Activated naive CD8-positive, alpha-beta T cell treated with anti-CD3 and anti-CD28 coated beads for 36 hours (primary cell): ENCODE measurements around the gene SPOCK1. TPM values are rescaled to one million over a fixed set of nuclear protein-coding genes. Genes with fewer than 3 reads are reported as not detected.

ENCODE experiments used
- DNase-seq: peaks from one replicate; pipeline ENCODE4 v3.0.0; 2021
- H3K27ac Mint-ChIP-seq: one replicate; pipeline ENCODE4 v1.8.0; 2022; ENCODE audit warnings: mild to moderate bottlenecking, moderate library complexity, mixed read lengths
- H3K27me3 Mint-ChIP-seq: one replicate; pipeline ENCODE4 v1.8.0; 2022; ENCODE audit warnings: mild to moderate bottlenecking, mixed read lengths
- H3K36me3 Mint-ChIP-seq: one replicate; pipeline ENCODE4 v1.8.0; 2021; ENCODE audit warnings: mild to moderate bottlenecking, mixed read lengths
- H3K4me1 Mint-ChIP-seq: one replicate; pipeline ENCODE4 v1.8.0; 2021; ENCODE audit warnings: mixed read lengths
- H3K4me3 Mint-ChIP-seq: one replicate; pipeline ENCODE4 v1.8.0; 2022; ENCODE audit warnings: mild to moderate bottlenecking, moderate library complexity, mixed read lengths
- H3K9me3 Mint-ChIP-seq: one replicate; pipeline ENCODE4 v1.8.0; 2022; ENCODE audit warnings: mixed read lengths
- total RNA-seq, 2 experiments: library from RNA; stranded (reverse); gene quantifications; one replicate each; pipeline ENCODE4 v1.2.3, GENCODE V29; 2021

SPOCK1 gene
- total RNA-seq, 2 experiments from 2014 or later = 0.12 TPM; not detected in 1

- H3K27ac Mint-ChIP-seq = no peak overlapping the region
- DNase-seq = no peak
- no peaks in the 10 kb centered on the region for H3K4me1 Mint-ChIP-seq
- H3K36me3 Mint-ChIP-seq = no peaks in the 10 kb centered on the region
- H3K9me3 Mint-ChIP-seq = no peaks in the 10 kb centered on the region
- H3K4me3 Mint-ChIP-seq = no peak overlapping the region
- H3K27me3 Mint-ChIP-seq = peaks cover 4% of the 10 kb centered on the region
Measured at GRCh38 chr5:137015540-137016116, 483.5 kb downstream of the SPOCK1 start.

- H3K4me3 Mint-ChIP-seq = no peak overlapping the region
- peaks cover 4% of the 10 kb centered on the region for H3K27me3 Mint-ChIP-seq
- no peak for DNase-seq
- no peaks in the 10 kb centered on the region for H3K4me1 Mint-ChIP-seq
- no peaks in the 10 kb centered on the region for H3K36me3 Mint-ChIP-seq
- H3K27ac Mint-ChIP-seq = no peak overlapping the region
- no peaks in the 10 kb centered on the region for H3K9me3 Mint-ChIP-seq
Measured at GRCh38 chr5:137014731-137015130, 484.4 kb downstream of the SPOCK1 start.

GRCh38 chr5:137010226-137010625 is 488.9 kb downstream of the SPOCK1 start:
- Mint-ChIP-seq H3K36me3 (no peaks in the 10 kb centered on the region), H3K27ac (no peak overlapping the region), H3K9me3 (no peaks in the 10 kb centered on the region), H3K4me3 (no peak overlapping the region), H3K27me3 (no peaks in the 10 kb centered on the region), H3K4me1 (no peaks in the 10 kb centered on the region)
- DNase-seq = no peak

- Mint-ChIP-seq H3K4me1 (no peaks in the 10 kb centered on the region), H3K27ac (no peak overlapping the region), H3K9me3 (no peaks in the 10 kb centered on the region), H3K36me3 (no peaks in the 10 kb centered on the region), H3K27me3 (no peaks in the 10 kb centered on the region), H3K4me3 (no peak overlapping the region)
- no peak for DNase-seq
Measured at GRCh38 chr5:137004279-137004678, 494.8 kb downstream of the SPOCK1 start.

GRCh38 chr5:137001026-137001569 is 498.0 kb downstream of the SPOCK1 start:
- Mint-ChIP-seq H3K27me3 (no peaks in the 10 kb centered on the region), H3K36me3 (no peaks in the 10 kb centered on the region), H3K27ac (no peak overlapping the region), H3K4me3 (no peak overlapping the region), H3K9me3 (no peaks in the 10 kb centered on the region), H3K4me1 (no peaks in the 10 kb centered on the region)
- DNase-seq = no peak

GRCh38 chr5:136999787-137000186 is 499.3 kb downstream of the SPOCK1 start:
- H3K4me3 Mint-ChIP-seq = no peak overlapping the region

GRCh38 chr5:136998854-136999357 is 500.2 kb downstream of the SPOCK1 start:
- H3K36me3 Mint-ChIP-seq = no peaks in the 10 kb centered on the region
- no peak overlapping the region for H3K27ac Mint-ChIP-seq
- no peaks in the 10 kb centered on the region for H3K9me3 Mint-ChIP-seq
- H3K4me1 Mint-ChIP-seq = no peaks in the 10 kb centered on the region
- no peak for DNase-seq
- H3K4me3 Mint-ChIP-seq = no peak overlapping the region
- no peaks in the 10 kb centered on the region for H3K27me3 Mint-ChIP-seq

More at GRCh38 chr5:136999787-137000186, 499.3 kb downstream of the SPOCK1 start:
- Mint-ChIP-seq H3K9me3 (no peaks in the 10 kb centered on the region), H3K27me3 (no peaks in the 10 kb centered on the region), H3K36me3 (no peaks in the 10 kb centered on the region), H3K27ac (no peak overlapping the region), H3K4me1 (no peaks in the 10 kb centered on the region)
- no peak for DNase-seq

- H3K9me3 Mint-ChIP-seq = no peaks in the 10 kb centered on the region
- no peak for DNase-seq
- no peak overlapping the region for H3K27ac Mint-ChIP-seq
- H3K36me3 Mint-ChIP-seq = no peaks in the 10 kb centered on the region
- H3K4me3 Mint-ChIP-seq = no peak overlapping the region
- no peaks in the 10 kb centered on the region for H3K27me3 Mint-ChIP-seq
- no peaks in the 10 kb centered on the region for H3K4me1 Mint-ChIP-seq
Measured at GRCh38 chr5:136994154-136994553, 505.0 kb downstream of the SPOCK1 start.

GRCh38 chr5:136992796-136993489 is 506.2 kb downstream of the SPOCK1 start:
- Mint-ChIP-seq H3K27ac (no peak overlapping the region), H3K36me3 (no peaks in the 10 kb centered on the region), H3K4me1 (no peaks in the 10 kb centered on the region), H3K27me3 (no peaks in the 10 kb centered on the region), H3K4me3 (no peak overlapping the region), H3K9me3 (no peaks in the 10 kb centered on the region)
- DNase-seq = no peak

GRCh38 chr5:136985785-136986475 is 513.2 kb downstream of the SPOCK1 start:
- no peak for DNase-seq
- H3K36me3 Mint-ChIP-seq = no peaks in the 10 kb centered on the region
- H3K9me3 Mint-ChIP-seq = no peaks in the 10 kb centered on the region
- no peak overlapping the region for H3K27ac Mint-ChIP-seq
- no peak overlapping the region for H3K4me3 Mint-ChIP-seq
- no peaks in the 10 kb centered on the region for H3K4me1 Mint-ChIP-seq
- H3K27me3 Mint-ChIP-seq = no peaks in the 10 kb centered on the region

GRCh38 chr5:136984772-136985446 is 514.2 kb downstream of the SPOCK1 start:
- Mint-ChIP-seq H3K27ac (no peak overlapping the region), H3K4me3 (no peak overlapping the region), H3K9me3 (peaks cover 2% of the 10 kb centered on the region), H3K36me3 (no peaks in the 10 kb centered on the region), H3K4me1 (no peaks in the 10 kb centered on the region), H3K27me3 (no peaks in the 10 kb centered on the region)
- DNase-seq = no peak

GRCh38 chr5:136981936-136982335 is 517.2 kb downstream of the SPOCK1 start:
- no peak overlapping the region for H3K4me3 Mint-ChIP-seq
- DNase-seq = no peak
- H3K27me3 Mint-ChIP-seq = no peaks in the 10 kb centered on the region
- peaks cover 2% of the 10 kb centered on the region for H3K9me3 Mint-ChIP-seq
- H3K36me3 Mint-ChIP-seq = no peaks in the 10 kb centered on the region
- H3K27ac Mint-ChIP-seq = no peak overlapping the region
- no peaks in the 10 kb centered on the region for H3K4me1 Mint-ChIP-seq

- no peak for DNase-seq
- Mint-ChIP-seq H3K36me3 (no peaks in the 10 kb centered on the region), H3K4me1 (no peaks in the 10 kb centered on the region), H3K9me3 (peaks cover 2% of the 10 kb centered on the region), H3K27ac (no peak overlapping the region), H3K4me3 (no peak overlapping the region), H3K27me3 (no peaks in the 10 kb centered on the region)
Measured at GRCh38 chr5:136979131-136979530, 520.0 kb downstream of the SPOCK1 start.

GRCh38 chr5:136963504-136963903 is 535.6 kb downstream of the SPOCK1 start:
- Mint-ChIP-seq H3K4me1 (no peaks in the 10 kb centered on the region), H3K4me3 (no peak overlapping the region), H3K9me3 (no peaks in the 10 kb centered on the region), H3K27ac (no peak overlapping the region), H3K27me3 (no peaks in the 10 kb centered on the region), H3K36me3 (no peaks in the 10 kb centered on the region)
- no peak for DNase-seq

- H3K27me3 Mint-ChIP-seq = no peaks in the 10 kb centered on the region
- H3K4me1 Mint-ChIP-seq = no peaks in the 10 kb centered on the region
- H3K9me3 Mint-ChIP-seq = no peaks in the 10 kb centered on the region
- no peaks in the 10 kb centered on the region for H3K36me3 Mint-ChIP-seq
- no peak overlapping the region for H3K27ac Mint-ChIP-seq
- DNase-seq = no peak
- H3K4me3 Mint-ChIP-seq = no peak overlapping the region
Measured at GRCh38 chr5:136957428-136957827, 541.7 kb downstream of the SPOCK1 start.
